CD4-positive, alpha-beta T cell treated with Interleukin-4 for 1 hour (primary cell): ENCODE measurements around the gene PRKCE.
"Not testable (repeated sequence)": the region's sequence is repeated elsewhere in the genome, so short reads cannot be mapped to it uniquely, and the experiment has no call there.

ENCODE experiments used
- DNase-seq, 2 donors: peaks; one replicate each; pipeline ENCODE4 v3.0.0-alpha.2; 2020 to 2022

The PRKCE gene

DNA sequence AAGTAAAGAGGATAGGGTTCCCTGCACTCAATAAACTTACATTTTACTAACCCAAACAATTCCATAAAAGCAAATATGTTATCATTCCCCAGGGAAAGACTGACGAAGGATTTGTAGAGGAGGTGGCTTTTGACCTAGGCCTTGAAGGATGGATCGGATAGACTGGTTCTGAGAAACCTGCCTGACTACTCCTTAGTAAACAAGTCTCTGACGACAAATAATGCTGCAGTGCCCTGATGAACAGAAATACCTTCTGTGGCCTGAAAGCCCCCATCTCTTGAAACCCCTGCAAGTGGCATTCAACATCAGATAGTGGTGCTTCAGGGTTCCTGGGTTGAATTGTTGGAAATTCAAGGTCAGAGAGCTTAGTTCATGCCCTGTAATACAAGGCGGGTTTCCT is 19.2 kb downstream of the PRKCE start:
- no peak for DNase-seq

DNA sequence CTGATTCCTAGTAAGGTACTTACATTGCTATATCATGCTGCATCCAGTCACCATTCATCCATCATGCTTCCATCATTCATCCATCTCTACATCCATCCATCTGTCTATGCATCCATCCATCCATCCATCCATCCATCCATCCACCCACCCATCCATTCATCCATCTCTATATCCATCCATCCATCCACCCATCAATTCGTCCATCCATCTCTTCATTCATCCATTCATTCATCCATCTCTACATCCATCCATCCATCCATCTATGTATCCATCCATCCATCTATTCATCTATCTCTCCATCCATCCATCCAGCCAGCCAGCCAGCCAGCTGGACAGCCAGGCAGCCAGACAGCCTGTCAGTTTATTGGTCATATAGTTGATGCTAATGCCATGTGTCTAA is 20.7 kb downstream of the PRKCE start:
- DNase-seq, result no peak

GRCh38 chr2:45674035-45674816 is 22.8 kb downstream of the PRKCE start:
- no peak for DNase-seq

DNA sequence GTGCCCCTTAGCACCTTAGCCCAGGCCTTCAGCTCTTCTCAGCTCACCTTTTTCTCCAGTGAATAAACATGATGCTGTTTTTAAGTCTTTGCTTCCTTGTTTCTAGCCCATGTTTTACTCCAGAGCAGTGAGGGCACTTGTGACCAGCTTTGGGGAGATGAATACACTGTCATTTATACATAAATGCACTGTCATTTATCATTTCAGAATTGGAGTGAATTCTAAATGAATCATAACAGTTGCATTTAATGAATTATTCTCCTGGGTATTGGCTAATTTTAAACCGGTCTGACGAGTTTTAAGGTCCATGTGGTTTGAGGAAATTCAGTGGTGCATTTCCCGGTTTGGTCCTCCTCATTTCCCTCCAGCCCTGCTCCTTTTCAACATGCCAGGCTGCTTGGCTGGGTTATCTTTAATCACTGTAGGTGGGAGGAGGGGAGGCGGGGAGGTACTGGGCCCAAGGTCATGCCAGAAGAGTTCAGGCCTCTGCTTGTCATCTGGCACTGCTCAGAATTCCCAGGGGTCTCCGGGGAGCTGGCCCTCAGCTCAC is 23.9 kb downstream of the PRKCE start:
- DNase-seq, result no peak

GRCh38 chr2:45676088-45676487 is 24.6 kb downstream of the PRKCE start:
- DNase-seq, result no peak

DNA sequence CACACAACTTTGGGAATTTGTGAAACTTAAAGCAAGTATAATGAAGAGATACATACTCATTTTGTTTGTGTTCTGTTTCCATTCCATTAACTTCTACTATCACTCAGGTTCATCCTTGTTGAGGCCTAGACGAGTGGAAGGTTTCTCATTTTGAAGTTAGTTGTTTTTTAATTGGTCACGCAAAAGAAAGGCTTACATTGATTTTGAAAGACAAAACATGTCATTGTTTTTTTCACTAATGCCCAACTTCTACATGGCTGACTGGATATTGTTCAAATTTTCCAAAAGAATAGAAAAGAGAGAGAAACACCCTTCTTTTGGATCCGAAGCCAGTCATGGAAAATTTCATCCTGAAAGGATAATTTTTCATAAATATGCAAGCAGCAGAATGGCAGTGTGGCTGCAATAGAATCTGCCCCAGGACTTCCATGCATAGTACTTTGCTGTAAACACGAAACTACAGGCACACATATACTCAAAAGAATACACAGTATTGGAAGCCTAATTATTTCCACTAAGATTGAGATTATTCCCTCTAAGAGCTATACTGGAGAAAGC is 27.4 kb downstream of the PRKCE start:
- no peak for DNase-seq

DNA sequence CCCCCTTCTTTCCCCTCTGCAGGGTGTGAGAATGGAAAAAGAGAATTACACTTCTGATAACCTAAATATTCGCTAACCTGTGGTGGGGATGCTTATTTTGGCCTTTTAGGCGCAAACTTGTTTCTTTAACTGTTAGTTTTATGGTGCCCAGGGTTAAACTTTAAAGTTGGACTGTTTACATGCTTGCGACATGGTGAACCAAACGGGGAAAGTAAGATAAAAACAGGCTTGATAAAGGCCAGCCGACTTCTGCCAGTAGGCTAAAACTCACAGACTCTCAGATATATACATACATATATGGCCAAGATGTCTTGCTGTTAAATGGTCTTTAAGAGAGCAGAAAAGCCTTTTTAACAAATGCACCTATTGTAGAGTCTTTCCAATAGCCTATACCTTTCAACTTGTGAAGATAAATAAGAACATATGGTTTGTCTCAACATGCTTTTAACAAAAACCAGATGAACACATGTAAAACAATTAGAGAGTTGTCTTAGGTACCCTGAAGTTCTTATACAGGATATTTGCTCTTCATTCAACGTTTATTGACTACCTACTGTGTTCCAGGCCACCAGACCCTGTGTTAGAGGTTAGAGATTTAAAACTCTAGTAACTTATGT is 29.0 kb downstream of the PRKCE start:
- DNase-seq, result no peak

GRCh38 chr2:45681675-45682074 is 30.2 kb downstream of the PRKCE start:
- DNase-seq, result no peak

DNA sequence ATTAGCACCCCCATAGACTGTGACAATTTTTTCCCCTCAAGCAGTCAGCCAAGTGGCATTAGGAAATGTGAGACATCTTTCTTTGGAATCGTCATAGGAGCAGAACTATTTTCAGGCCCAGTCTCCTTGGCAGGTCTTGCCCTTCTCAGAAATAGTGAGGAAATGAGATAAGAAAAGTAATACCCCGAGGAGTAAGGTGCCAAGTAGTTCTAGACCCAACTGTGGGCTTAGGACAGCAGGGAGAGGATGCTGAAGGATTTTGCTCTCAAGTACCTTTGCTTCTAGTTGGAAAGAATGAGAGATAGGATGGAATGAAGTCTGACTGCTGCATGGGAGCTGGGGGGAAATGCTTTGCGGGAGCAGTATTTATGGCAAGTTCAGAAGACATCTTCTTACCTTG is 31.8 kb downstream of the PRKCE start:
- DNase-seq, result no peak

DNA sequence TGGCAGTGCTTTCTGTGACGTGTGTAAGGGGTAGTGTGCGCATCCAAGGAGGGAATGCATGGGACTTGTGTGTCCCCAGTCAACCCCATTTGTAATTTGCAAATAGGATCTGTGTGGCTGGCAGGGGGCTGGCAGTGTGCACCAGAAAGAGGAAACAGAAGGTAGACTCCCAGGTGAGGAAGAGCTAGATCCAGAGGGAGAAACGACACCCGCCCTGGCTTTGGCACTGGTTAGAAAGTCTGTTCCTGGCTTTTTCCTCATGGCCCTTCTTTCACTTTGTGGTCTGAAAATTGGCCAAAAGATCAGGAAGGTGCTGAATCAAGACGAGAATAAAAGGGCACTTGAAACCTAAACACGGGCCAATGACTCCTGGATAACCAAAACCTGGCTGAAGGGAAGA is 33.3 kb downstream of the PRKCE start:
- DNase-seq, result no peak

DNA sequence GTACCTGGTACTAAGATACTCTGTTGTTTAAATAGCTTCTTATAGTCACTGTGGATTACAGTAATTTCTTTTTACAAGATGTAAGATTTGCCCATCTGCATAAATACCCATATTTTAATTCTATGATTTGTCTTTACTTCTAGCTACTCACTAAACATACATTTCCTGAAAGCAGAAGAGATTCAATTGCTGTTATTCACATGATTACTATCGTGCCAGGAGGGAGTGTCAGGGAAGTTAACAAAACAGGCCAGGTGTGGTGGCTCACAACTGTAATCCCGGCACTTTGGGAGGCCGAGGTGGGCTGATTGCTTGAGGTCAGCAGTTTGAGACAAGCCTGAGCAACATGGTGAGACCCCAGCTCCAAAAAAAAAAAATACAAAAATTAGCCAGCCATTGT is 33.8 kb downstream of the PRKCE start:
- no peak for DNase-seq

DNA sequence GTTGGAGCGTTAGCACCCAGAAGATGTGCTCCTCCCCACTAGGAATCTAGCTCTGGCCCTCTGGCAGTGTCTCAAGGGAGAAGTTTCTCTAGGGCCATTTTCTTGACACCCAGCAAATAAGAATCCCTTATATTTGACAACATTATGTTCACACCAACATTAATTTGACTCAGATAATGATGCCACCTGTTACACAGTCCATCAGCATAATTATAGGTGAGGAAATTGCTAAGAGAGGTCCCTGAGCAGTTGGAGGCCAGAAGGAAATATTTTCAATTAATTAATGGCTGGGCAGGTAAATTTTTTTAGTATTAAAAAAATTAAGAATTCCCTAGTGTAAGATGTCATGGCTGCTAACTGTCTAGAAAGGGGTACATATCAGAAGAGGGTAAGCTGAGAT is 36.5 kb downstream of the PRKCE start:
- DNase-seq, result no peak

GRCh38 chr2:45688479-45689298 is 37.2 kb downstream of the PRKCE start:
- no peak for DNase-seq

DNA sequence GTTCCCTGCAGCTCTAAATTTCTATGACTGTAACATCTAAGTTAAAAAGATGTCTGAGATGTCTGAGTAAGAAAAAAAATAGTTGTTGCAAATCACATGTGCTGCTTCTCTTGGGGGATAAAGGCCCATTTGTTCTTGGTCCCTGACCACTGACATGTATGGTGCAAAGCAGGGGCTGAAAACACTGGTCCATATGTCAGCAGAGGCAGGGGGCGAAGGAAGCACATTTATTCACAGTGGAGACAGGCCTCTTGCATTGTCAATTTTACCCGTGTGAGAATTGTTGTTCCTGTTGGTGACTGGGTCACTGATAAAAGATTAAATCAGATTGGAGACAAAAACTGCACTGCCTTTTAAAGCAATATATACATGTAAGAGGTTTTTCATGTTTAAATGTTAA is 38.8 kb downstream of the PRKCE start:
- DNase-seq, result no peak

- no peak for DNase-seq
Observed at GRCh38 chr2:45691171-45691999, 39.9 kb downstream of the PRKCE start.

GRCh38 chr2:45692566-45692965 is 41.1 kb downstream of the PRKCE start:
- DNase-seq, result no peak

- not testable (repeated sequence) for DNase-seq
Observed at GRCh38 chr2:45695480-45696007, 44.1 kb downstream of the PRKCE start.

- no peak for DNase-seq
Observed at GRCh38 chr2:45696708-45697107, 45.2 kb downstream of the PRKCE start.

GRCh38 chr2:45697190-45697589 is 45.7 kb downstream of the PRKCE start:
- no peak for DNase-seq

DNA sequence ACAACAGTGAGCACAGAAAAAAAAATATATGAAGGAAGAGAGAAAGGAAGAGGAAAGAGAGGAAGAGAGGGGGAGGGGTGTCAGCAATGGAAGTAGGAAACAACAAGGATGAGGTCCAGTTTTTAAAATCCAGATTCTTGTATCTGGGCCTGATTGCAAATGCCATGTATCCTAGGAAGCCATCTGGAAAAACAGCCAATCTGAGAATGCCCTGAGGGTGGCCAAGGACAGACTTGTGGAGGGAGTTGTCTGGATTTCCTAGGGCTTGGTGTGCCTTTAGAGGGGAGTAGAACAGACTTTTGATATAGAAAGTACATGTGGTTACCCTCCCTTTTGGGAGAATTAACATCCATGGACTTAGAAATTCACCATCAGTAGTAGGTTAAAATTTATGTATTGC is 47.1 kb downstream of the PRKCE start:
- no peak for DNase-seq

- DNase-seq, result no peak
Observed at GRCh38 chr2:45699032-45699658, 47.7 kb downstream of the PRKCE start.
